WTC11 (cell line): ENCODE data around the gene DCT. TPM values are rescaled to one million over a fixed set of nuclear protein-coding genes. Genes with fewer than 3 reads are reported as not detected.

Source experiments
- ATAC-seq: fragments of 200-7000 bp; cut with Tn5 transposase; 2 replicates; pipeline ENCODE4 v1.10.0; 2021; ENCODE audit warnings: mild to moderate bottlenecking, moderate library complexity
- CTCF ChIA-PET: fragments of 300-600 bp; sonication (Branson Sonifier 250); formaldehyde crosslinking; loops from one replicate; lab custom pipeline; 2021; ENCODE audit warnings: antibody characterized with exemption; lab: Charles Lee
- POLR2A ChIA-PET: fragments of 350-600 bp; sonication (Branson Sonifier 250); formaldehyde crosslinking; loops from one replicate; lab custom pipeline; 2021; ENCODE audit warnings: antibody characterized with exemption; lab: Charles Lee
- DNase-seq: peaks from one replicate; pipeline ENCODE4 v3.0.0; 2021; ENCODE audit warnings: low spot score
- H3K27ac Mint-ChIP-seq: 2 replicates; pipeline ENCODE4 v1.8.0; 2021; ENCODE audit warnings: mixed read lengths
- H3K27me3 Mint-ChIP-seq: 2 replicates; pipeline ENCODE4 v1.8.0; 2021; ENCODE audit warnings: low read depth, mild to moderate bottlenecking, moderate library complexity, mixed read lengths
- H3K36me3 Mint-ChIP-seq: 2 replicates; pipeline ENCODE4 v1.8.0; 2021; ENCODE audit warnings: mixed read lengths
- H3K4me1 Mint-ChIP-seq: 2 replicates; pipeline ENCODE4 v1.8.0; 2022; ENCODE audit warnings: mixed read lengths
- H3K4me3 Mint-ChIP-seq: 2 replicates; pipeline ENCODE4 v1.8.0; 2021; ENCODE audit warnings: mild to moderate bottlenecking, moderate library complexity, mixed read lengths
- H3K9me3 Mint-ChIP-seq: 2 replicates; pipeline ENCODE4 v1.8.0; 2021; ENCODE audit warnings: mixed read lengths
- ELF4 ChIP-seq: sonication (generic); formaldehyde crosslinking; IDR thresholded peaks from 2 replicates; pipeline ENCODE4 v1.8.1; 2022; ENCODE audit warnings: low read depth, mild to moderate bottlenecking, moderate library complexity, missing genetic modification reagents
- EMX1 ChIP-seq: fragments of 250-450 bp; sonication (Bioruptor Pico); IDR thresholded peaks from 2 replicates; pipeline ENCODE4 v1.8.0; 2021; ENCODE audit warnings: mild to moderate bottlenecking
- ETV6 ChIP-seq: sonication (generic); formaldehyde crosslinking; IDR thresholded peaks from 2 replicates; pipeline ENCODE4 v1.8.1; 2022; ENCODE audit warnings: mild to moderate bottlenecking, missing genetic modification reagents
- GABPB1 ChIP-seq: sonication (generic); formaldehyde crosslinking; IDR thresholded peaks from 2 replicates; pipeline ENCODE4 v1.8.1; 2023; ENCODE audit warnings: mild to moderate bottlenecking, missing genetic modification reagents
- HMGA2 ChIP-seq: fragments of 250-450 bp; sonication (Bioruptor Pico); IDR thresholded peaks from 2 replicates; pipeline ENCODE4 v1.4.0; 2021; ENCODE audit warnings: mild to moderate bottlenecking, moderate library complexity
- NFATC4 ChIP-seq: fragments of 250-450 bp; sonication (Bioruptor Pico); IDR thresholded peaks from 2 replicates; pipeline ENCODE4 v1.9.0; 2021; ENCODE audit warnings: mild to moderate bottlenecking
- NFYB ChIP-seq: sonication (generic); formaldehyde crosslinking; conservative IDR thresholded peaks from 2 replicates; pipeline ENCODE4 v1.8.0; 2022; ENCODE audit warnings: low read depth, missing genetic modification reagents
- NR2C2 ChIP-seq: sonication (generic); formaldehyde crosslinking; IDR thresholded peaks from 2 replicates; pipeline ENCODE4 v1.8.0; 2022; ENCODE audit warnings: mild to moderate bottlenecking, missing genetic modification reagents
- RELA ChIP-seq: sonication (generic); formaldehyde crosslinking; IDR thresholded peaks from 2 replicates; pipeline ENCODE4 v1.8.1; 2022; ENCODE audit warnings: missing genetic modification reagents, mild to moderate bottlenecking, borderline replicate concordance
- RORB ChIP-seq: fragments of 250-450 bp; sonication (Bioruptor Pico); IDR thresholded peaks from 2 replicates; pipeline ENCODE4 v1.9.0; 2021; ENCODE audit warnings: mild to moderate bottlenecking
- TEAD4 ChIP-seq: sonication (generic); formaldehyde crosslinking; IDR thresholded peaks from 2 replicates; pipeline ENCODE4 v1.8.0; 2022; ENCODE audit warnings: mild to moderate bottlenecking, missing genetic modification reagents
- ZNF219 ChIP-seq: sonication (generic); formaldehyde crosslinking; IDR thresholded peaks from 2 replicates; pipeline ENCODE4 v1.8.0; 2023; ENCODE audit warnings: missing genetic modification reagents, mild to moderate bottlenecking, borderline replicate concordance
- ZNF317 ChIP-seq: sonication (generic); formaldehyde crosslinking; IDR thresholded peaks from 2 replicates; pipeline ENCODE4 v1.8.1; 2023; ENCODE audit warnings: low read depth, mild to moderate bottlenecking, moderate library complexity, missing genetic modification reagents, borderline replicate concordance
- ZNF396 ChIP-seq: fragments of 250-450 bp; sonication (Bioruptor Pico); IDR thresholded peaks from 2 replicates; pipeline ENCODE4 v1.8.0; 2021; ENCODE audit warnings: mild to moderate bottlenecking, moderate library complexity, borderline replicate concordance
- total RNA-seq: library from RNA; stranded (reverse); gene quantifications from 3 replicates; pipeline ENCODE4 v1.2.3, GENCODE V29; 2021
- TF ChIP-seq, protein P1 (sequence below): sonication (generic); formaldehyde crosslinking; IDR thresholded peaks from 2 replicates; pipeline ENCODE4 v1.8.1; 2023; ENCODE audit warnings: mild to moderate bottlenecking, missing genetic modification reagents
- TF ChIP-seq, protein P2 (sequence below): sonication (generic); formaldehyde crosslinking; IDR thresholded peaks from 2 replicates; pipeline ENCODE4 v1.8.1; 2022; ENCODE audit warnings: mild to moderate bottlenecking, missing genetic modification reagents, moderate library complexity, borderline replicate concordance
- TF ChIP-seq, protein P3 (sequence below): sonication (generic); formaldehyde crosslinking; IDR thresholded peaks from 2 replicates; pipeline ENCODE4 v1.8.1; 2023; ENCODE audit warnings: mild to moderate bottlenecking, missing genetic modification reagents, moderate library complexity
- TF ChIP-seq, protein P4 (sequence below): fragments of 250-450 bp; sonication (Bioruptor Pico); IDR thresholded peaks from 2 replicates; pipeline ENCODE4 v1.9.0; 2021; ENCODE audit warnings: mild to moderate bottlenecking, borderline replicate concordance
- TF ChIP-seq, protein P5 (sequence below): sonication (generic); formaldehyde crosslinking; IDR thresholded peaks from 2 replicates; pipeline ENCODE4 v1.8.0; 2022; ENCODE audit warnings: mild to moderate bottlenecking, missing genetic modification reagents
- TF ChIP-seq, protein P6 (sequence below): fragments of 250-450 bp; sonication (Bioruptor Pico); IDR thresholded peaks from 2 replicates; pipeline ENCODE4 v2.1.2; 2022; ENCODE audit warnings: mild to moderate bottlenecking, moderate library complexity
- TF ChIP-seq, protein P7 (sequence below): sonication (generic); formaldehyde crosslinking; conservative IDR thresholded peaks from 2 replicates; pipeline ENCODE4 v1.8.1; 2023; ENCODE audit warnings: mild to moderate bottlenecking, low read depth, missing genetic modification reagents, moderate library complexity

DCT gene
- total RNA-seq, 1 experiment from 2014 or later, result not detected

DNA sequence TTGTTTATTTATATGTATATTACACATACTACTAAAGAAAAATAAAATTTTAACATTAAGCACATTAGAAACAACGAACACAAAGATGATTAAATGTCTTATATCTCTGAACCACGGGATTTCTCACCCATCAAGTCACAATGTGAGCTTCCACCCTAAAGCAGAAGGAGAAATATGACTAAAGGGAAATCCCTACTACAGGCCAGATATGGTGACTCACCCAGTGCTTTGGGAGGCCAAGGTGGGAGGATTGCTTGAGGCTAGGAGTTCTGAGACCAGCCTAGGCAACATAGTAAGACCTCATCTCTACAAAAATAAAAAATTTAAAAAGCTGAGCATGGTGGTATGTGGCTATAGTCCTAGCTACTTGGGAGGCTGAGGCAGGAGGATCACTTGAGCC, 24.6 kb downstream of the DCT start:
- H3K9me3 Mint-ChIP-seq, result no peaks in the 10 kb centered on the region
- DNase-seq, result no peak
- no peak overlapping the region for H3K4me3 Mint-ChIP-seq
- TF ChIP-seq TEAD4 (CRISPR knock-in tag), result no peak
- no peak for TF ChIP-seq ZNF219
- no peaks in the 10 kb centered on the region; the same call in 1 of the 2 replicates for H3K27me3 Mint-ChIP-seq
- no peak for ATAC-seq
- CTCF ChIA-PET, result no interaction called here
- no peaks in the 10 kb centered on the region for H3K36me3 Mint-ChIP-seq
- H3K27ac Mint-ChIP-seq, result no peak overlapping the region
- no peaks in the 10 kb centered on the region for H3K4me1 Mint-ChIP-seq
- POLR2A ChIA-PET, result no interaction called here

DNA sequence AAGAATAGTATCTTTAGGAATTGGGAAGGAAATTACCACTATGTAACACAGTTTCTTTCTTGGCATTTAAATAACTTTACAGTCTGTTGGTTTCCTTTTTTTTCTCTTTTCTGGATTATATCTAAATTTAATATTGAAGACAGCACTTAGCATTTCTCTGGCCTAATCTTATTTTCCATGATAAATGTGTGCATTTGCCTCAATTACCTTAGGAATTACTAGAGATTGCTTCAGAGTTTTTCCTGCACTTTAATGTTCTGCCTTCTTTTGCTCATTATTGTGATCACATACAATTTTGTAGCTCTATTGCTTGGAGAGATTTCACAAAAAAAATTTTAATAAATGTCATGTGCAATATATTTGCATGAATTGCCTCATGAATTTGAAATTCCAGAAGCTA, 25.1 kb downstream of the DCT start:
- ChIA-PET CTCF (no interaction called here), POLR2A (no interaction called here)
- no peak for DNase-seq
- Mint-ChIP-seq H3K4me3 (no peak overlapping the region), H3K36me3 (no peaks in the 10 kb centered on the region), H3K4me1 (no peaks in the 10 kb centered on the region), H3K27me3 (no peaks in the 10 kb centered on the region; the same call in 1 of the 2 replicates), H3K27ac (no peak overlapping the region), H3K9me3 (no peaks in the 10 kb centered on the region)
- TF ChIP-seq ETV6 (CRISPR knock-in tag) (no peak), ELF4 (CRISPR knock-in tag) (no peak), ZNF317 (CRISPR knock-in tag) (no peak), GABPB1 (CRISPR knock-in tag) (no peak), EMX1 (CRISPR knock-in tag) (no peak), ZNF396 (CRISPR knock-in tag) (no peak), NFATC4 (CRISPR knock-in tag) (no peak)
- TF ChIP-seq, protein P1, sequence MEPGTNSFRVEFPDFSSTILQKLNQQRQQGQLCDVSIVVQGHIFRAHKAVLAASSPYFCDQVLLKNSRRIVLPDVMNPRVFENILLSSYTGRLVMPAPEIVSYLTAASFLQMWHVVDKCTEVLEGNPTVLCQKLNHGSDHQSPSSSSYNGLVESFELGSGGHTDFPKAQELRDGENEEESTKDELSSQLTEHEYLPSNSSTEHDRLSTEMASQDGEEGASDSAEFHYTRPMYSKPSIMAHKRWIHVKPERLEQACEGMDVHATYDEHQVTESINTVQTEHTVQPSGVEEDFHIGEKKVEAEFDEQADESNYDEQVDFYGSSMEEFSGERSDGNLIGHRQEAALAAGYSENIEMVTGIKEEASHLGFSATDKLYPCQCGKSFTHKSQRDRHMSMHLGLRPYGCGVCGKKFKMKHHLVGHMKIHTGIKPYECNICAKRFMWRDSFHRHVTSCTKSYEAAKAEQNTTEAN (CRISPR knock-in tag), result no peak
- TF ChIP-seq, protein P2, sequence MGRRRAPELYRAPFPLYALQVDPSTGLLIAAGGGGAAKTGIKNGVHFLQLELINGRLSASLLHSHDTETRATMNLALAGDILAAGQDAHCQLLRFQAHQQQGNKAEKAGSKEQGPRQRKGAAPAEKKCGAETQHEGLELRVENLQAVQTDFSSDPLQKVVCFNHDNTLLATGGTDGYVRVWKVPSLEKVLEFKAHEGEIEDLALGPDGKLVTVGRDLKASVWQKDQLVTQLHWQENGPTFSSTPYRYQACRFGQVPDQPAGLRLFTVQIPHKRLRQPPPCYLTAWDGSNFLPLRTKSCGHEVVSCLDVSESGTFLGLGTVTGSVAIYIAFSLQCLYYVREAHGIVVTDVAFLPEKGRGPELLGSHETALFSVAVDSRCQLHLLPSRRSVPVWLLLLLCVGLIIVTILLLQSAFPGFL (CRISPR knock-in tag), result no peak
- TF ChIP-seq, protein P3, sequence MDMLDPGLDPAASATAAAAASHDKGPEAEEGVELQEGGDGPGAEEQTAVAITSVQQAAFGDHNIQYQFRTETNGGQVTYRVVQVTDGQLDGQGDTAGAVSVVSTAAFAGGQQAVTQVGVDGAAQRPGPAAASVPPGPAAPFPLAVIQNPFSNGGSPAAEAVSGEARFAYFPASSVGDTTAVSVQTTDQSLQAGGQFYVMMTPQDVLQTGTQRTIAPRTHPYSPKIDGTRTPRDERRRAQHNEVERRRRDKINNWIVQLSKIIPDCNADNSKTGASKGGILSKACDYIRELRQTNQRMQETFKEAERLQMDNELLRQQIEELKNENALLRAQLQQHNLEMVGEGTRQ (CRISPR knock-in tag), result no peak
- TF ChIP-seq, protein P4, sequence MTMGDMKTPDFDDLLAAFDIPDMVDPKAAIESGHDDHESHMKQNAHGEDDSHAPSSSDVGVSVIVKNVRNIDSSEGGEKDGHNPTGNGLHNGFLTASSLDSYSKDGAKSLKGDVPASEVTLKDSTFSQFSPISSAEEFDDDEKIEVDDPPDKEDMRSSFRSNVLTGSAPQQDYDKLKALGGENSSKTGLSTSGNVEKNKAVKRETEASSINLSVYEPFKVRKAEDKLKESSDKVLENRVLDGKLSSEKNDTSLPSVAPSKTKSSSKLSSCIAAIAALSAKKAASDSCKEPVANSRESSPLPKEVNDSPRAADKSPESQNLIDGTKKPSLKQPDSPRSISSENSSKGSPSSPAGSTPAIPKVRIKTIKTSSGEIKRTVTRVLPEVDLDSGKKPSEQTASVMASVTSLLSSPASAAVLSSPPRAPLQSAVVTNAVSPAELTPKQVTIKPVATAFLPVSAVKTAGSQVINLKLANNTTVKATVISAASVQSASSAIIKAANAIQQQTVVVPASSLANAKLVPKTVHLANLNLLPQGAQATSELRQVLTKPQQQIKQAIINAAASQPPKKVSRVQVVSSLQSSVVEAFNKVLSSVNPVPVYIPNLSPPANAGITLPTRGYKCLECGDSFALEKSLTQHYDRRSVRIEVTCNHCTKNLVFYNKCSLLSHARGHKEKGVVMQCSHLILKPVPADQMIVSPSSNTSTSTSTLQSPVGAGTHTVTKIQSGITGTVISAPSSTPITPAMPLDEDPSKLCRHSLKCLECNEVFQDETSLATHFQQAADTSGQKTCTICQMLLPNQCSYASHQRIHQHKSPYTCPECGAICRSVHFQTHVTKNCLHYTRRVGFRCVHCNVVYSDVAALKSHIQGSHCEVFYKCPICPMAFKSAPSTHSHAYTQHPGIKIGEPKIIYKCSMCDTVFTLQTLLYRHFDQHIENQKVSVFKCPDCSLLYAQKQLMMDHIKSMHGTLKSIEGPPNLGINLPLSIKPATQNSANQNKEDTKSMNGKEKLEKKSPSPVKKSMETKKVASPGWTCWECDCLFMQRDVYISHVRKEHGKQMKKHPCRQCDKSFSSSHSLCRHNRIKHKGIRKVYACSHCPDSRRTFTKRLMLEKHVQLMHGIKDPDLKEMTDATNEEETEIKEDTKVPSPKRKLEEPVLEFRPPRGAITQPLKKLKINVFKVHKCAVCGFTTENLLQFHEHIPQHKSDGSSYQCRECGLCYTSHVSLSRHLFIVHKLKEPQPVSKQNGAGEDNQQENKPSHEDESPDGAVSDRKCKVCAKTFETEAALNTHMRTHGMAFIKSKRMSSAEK, result no peak
- TF ChIP-seq, protein P5, sequence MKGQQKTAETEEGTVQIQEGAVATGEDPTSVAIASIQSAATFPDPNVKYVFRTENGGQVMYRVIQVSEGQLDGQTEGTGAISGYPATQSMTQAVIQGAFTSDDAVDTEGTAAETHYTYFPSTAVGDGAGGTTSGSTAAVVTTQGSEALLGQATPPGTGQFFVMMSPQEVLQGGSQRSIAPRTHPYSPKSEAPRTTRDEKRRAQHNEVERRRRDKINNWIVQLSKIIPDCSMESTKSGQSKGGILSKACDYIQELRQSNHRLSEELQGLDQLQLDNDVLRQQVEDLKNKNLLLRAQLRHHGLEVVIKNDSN (CRISPR knock-in tag), result no peak
- TF ChIP-seq, all 79 proteins: peak for 0
- no peak for ATAC-seq

DNA sequence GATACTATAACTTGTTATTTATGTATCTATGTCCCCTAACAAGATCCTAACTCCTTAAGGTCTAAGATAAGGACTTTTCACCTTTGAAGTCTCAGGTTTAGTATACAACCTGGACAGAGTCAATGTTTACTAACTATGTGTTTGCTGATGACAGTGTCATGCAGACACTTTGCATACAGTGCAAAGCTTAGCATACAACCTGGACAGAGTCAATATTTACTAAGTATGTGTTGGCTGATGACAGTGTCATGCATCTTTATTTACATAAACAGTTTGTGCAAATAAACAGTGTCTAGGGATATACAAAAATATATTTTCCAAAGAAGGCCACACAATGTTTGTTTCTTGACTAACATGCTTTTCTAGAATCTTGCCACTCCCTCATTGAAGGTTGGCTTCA, 34.7 kb downstream of the DCT start:
- H3K4me3 Mint-ChIP-seq, result no peak overlapping the region
- no peaks in the 10 kb centered on the region for H3K9me3 Mint-ChIP-seq
- ChIA-PET POLR2A (no interaction called here), CTCF (no interaction called here)
- H3K36me3 Mint-ChIP-seq, result no peaks in the 10 kb centered on the region
- H3K27me3 Mint-ChIP-seq, result no peaks in the 10 kb centered on the region; the same call in 1 of the 2 replicates
- DNase-seq (no peak), ATAC-seq (no peak)
- no peak overlapping the region for H3K27ac Mint-ChIP-seq
- no peaks in the 10 kb centered on the region for H3K4me1 Mint-ChIP-seq
- TF ChIP-seq, protein P6, sequence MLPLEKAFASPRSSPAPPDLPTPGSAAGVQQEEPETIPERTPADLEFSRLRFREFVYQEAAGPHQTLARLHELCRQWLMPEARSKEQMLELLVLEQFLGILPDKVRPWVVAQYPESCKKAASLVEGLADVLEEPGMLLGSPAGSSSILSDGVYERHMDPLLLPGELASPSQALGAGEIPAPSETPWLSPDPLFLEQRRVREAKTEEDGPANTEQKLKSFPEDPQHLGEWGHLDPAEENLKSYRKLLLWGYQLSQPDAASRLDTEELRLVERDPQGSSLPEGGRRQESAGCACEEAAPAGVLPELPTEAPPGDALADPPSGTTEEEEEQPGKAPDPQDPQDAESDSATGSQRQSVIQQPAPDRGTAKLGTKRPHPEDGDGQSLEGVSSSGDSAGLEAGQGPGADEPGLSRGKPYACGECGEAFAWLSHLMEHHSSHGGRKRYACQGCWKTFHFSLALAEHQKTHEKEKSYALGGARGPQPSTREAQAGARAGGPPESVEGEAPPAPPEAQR (CRISPR knock-in tag), result no peak
- TF ChIP-seq NFYB (no peak), RORB (CRISPR knock-in tag) (no peak), HMGA2 (CRISPR knock-in tag) (no peak), NR2C2 (no peak), NFATC4 (CRISPR knock-in tag) (no peak), RELA (no peak), GABPB1 (CRISPR knock-in tag) (no peak)
- TF ChIP-seq, protein P7, sequence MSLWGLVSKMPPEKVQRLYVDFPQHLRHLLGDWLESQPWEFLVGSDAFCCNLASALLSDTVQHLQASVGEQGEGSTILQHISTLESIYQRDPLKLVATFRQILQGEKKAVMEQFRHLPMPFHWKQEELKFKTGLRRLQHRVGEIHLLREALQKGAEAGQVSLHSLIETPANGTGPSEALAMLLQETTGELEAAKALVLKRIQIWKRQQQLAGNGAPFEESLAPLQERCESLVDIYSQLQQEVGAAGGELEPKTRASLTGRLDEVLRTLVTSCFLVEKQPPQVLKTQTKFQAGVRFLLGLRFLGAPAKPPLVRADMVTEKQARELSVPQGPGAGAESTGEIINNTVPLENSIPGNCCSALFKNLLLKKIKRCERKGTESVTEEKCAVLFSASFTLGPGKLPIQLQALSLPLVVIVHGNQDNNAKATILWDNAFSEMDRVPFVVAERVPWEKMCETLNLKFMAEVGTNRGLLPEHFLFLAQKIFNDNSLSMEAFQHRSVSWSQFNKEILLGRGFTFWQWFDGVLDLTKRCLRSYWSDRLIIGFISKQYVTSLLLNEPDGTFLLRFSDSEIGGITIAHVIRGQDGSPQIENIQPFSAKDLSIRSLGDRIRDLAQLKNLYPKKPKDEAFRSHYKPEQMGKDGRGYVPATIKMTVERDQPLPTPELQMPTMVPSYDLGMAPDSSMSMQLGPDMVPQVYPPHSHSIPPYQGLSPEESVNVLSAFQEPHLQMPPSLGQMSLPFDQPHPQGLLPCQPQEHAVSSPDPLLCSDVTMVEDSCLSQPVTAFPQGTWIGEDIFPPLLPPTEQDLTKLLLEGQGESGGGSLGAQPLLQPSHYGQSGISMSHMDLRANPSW (CRISPR knock-in tag), result no peak
